ENCODE results near the gene EBP. TPM values are rescaled to one million over a fixed set of nuclear protein-coding genes. Genes with fewer than 3 reads are reported as not detected.

Gene EBP
- total and polyA plus RNA-seq, 9 of the 15 experiments (the other 6 are each of a cell fraction or from before 2014, with no cell fraction given): 228 to 987 (median 274) TPM

DNA sequence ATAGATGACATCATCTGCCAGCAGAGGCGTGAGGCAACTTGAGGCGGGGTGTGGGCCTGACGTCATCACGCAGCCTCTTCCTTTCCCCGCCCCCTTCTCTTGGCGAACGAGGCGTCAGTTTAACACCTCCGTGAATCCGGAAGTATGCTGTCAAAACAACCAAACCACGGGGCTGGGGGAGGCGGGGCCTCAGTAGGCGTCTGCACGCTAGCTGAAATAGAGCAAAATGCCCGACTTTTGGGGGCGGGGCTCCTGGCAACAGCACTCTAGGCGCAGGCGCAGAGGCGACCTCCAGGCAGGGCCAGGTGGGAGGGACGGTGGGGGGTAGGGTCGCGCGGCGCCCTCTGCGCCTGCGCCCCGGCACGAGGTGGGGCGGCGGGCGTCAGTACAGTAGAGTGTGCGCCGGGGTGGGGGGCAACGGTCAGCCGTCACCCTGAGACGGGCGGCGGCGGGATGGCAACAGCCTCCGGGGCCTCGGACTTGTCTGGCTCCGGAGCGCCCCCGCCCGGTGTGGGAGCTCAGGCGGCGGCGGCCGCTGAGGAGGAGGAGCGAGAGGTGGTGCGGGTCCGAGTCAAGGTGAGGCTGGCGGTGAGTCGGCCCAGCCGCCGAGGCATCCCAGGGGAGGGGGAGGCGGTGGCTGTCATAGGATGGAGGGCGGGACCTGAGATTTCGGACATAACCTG, 17.9 kb downstream of the EBP start, which contains the start of gene TBC1D25 (continued):
- TF ChIP-seq, protein P1, sequence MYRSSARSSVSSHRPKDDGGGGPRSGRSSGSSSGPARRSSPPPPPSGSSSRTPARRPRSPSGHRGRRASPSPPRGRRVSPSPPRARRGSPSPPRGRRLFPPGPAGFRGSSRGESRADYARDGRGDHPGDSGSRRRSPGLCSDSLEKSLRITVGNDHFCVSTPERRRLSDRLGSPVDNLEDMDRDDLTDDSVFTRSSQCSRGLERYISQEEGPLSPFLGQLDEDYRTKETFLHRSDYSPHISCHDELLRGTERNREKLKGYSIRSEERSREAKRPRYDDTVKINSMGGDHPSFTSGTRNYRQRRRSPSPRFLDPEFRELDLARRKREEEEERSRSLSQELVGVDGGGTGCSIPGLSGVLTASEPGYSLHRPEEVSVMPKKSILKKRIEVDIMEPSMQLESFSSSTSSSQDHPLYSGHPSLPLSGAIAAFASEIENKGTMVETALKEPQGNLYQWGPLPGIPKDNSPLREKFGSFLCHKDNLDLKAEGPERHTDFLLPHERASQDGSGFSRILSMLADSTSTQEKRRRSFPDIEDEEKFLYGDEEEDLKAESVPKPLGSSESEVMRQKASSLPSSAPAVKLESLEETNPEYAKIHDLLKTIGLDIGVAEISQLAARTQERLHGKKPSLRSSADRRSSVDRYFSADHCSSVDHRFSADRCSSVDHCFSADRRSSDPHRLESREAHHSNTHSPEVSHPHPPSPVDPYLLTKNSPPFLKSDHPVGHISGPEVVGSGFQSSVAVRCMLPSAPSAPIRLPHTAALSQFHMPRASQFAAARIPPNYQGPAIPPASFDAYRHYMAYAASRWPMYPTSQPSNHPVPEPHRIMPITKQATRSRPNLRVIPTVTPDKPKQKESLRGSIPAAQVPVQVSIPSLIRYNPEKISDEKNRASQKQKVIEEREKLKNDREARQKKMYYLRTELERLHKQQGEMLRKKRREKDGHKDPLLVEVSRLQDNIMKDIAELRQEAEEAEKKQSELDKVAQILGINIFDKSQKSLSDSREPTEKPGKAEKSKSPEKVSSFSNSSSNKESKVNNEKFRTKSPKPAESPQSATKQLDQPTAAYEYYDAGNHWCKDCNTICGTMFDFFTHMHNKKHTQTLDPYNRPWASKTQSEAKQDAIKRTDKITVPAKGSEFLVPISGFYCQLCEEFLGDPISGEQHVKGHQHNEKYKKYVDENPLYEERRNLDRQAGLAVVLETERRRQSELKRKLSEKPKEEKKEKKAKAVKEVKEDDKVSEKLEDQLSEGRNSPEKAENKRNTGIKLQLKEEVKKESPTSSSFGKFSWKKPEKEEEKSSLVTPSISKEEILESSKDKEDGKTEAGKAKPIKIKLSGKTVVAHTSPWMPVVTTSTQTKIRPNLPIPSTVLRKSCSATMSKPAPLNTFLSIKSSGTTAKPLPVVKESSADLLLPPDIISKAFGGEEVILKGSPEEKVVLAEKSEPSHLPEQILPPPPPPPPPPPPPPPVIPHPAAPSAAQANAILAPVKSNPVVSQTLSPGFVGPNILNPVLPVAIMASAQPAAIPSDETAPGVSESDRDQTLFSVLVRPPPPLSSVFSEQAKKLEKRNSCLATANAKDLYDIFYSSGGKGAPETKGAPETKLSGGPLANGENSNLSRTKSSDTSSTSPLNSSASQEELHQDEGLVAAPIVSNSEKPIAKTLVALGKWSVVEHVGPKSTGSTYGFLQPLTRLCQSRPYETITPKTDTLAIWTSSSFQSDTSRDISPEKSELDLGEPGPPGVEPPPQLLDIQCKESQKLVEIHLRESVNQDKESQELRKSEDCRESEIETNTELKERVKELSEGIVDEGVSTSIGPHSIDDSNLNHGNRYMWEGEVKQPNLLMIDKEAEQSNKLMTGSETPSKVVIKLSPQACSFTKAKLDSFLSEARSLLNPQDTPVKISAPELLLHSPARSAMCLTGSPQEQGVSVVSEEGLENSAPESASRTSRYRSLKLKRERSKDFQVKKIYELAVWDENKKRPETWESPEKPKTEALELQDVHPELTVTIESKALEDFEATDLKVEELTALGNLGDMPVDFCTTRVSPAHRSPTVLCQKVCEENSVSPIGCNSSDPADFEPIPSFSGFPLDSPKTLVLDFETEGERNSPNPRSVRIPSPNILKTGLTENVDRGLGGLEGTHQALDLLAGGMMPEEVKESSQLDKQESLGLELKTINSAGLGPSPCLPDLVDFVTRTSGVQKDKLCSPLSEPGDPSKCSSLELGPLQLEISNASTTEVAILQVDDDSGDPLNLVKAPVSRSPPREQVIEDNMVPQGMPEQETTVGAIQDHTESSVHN (IDR thresholded peaks at IDR 0.05; ENCODE audit: borderline replicate concordance in 1 of 2, low read depth in 1 of 2): peak in 1 of 2 experiments; percentile 73; a peak in 1 of 4 replicates
- TF ChIP-seq ZFP91 (CRISPR knock-in tag; IDR thresholded peaks at IDR 0.05) (no peak), CHD4 (IDR thresholded peaks at IDR 0.05; ENCODE audit: insufficient read depth, insufficient replicate concordance, low read depth, low read length, poor library complexity, severe bottlenecking) (no peak), ATF3 (IDR thresholded peaks at IDR 0.05) (peak; percentile 100), ATF3 (CRISPR knock-in tag; conservative IDR thresholded peaks at IDR 0.05) (no peak), HMG20B (CRISPR knock-in tag; IDR thresholded peaks at IDR 0.05) (no peak), BHLHE40 (IDR thresholded peaks at IDR 0.05; ENCODE audit: low read length) (no peak), PBX2 (CRISPR knock-in tag; IDR thresholded peaks at IDR 0.05; ENCODE audit: low read depth) (no peak), PBX2 (tag; conservative IDR thresholded peaks at IDR 0.05; ENCODE audit: low read depth) (no peak), ZNF445 (CRISPR knock-in tag; IDR thresholded peaks at IDR 0.05; ENCODE audit: low read depth) (no peak), ATF4 (CRISPR knock-in tag; IDR thresholded peaks at IDR 0.05) (no peak), KLF6 (CRISPR knock-in tag; IDR thresholded peaks at IDR 0.05; ENCODE audit: borderline replicate concordance) (no peak)
